ENCODE data around the gene PRKAA1. TPM values are rescaled to one million over a fixed set of nuclear protein-coding genes. Genes with fewer than 3 reads are reported as not detected.

Gene PRKAA1
- total and polyA plus RNA-seq, 2 of the 13 experiments (the other 11 are each of a cell fraction or from before 2014, with no cell fraction given), result 36.6 to 58.0 TPM

DNA sequence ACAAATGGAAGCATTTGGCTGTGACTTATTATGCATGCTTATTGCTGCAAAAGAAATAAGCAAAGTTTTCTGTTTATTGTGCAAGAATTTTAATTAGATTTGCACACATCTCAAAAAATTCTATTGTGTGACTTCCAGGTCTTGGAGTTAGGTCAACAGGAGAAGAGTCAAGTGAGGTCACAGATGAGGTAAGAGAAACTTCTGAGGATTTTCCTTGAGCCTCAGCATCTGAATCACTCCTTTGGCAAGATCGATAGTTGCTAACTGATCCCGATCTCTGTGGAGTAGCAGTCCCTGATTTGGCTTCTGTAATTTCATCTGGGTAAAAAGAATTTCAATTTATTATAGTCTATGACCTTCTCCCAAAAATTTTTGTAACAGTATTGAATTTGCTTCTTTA lies 35.5 kb downstream of the PRKAA1 start:
- DNase-seq (ENCODE audit: low spot score) (no peak), ATAC-seq (no peak), FAIRE-seq (no peak)
- Histone ChIP-seq H3K27ac (ENCODE audit: extremely low read length, insufficient read depth, low read length) (no peak overlapping the region), H3K4me2 (ENCODE audit: low read depth, low read length) (no peak overlapping the region), H3K9ac (ENCODE audit: insufficient read depth, low read depth, low read length) (no peak overlapping the region), H3K79me2 (ENCODE audit: insufficient read depth, low read length) (no peaks in the 10 kb centered on the region), H3K36me3 (replicated peaks in 1 of 2; ENCODE audit: control insufficient read depth in 1 of 2, insufficient read depth in 2 of 2, low read length in 2 of 2) (peaks cover 4 to 47% of the 10 kb centered on the region in 2 experiments; a peak in 4 of 5 replicates), H3K4me3 (replicated peaks in 1 of 3; ENCODE audit: insufficient read depth in 1 of 3, low read depth in 2 of 3, low read length in 3 of 3) (no peak overlapping the region), H3K27me3 (ENCODE audit: control insufficient read depth in 1 of 2, insufficient read depth in 2 of 2, low read length in 2 of 2) (no peaks in the 10 kb centered on the region), H2AFZ (ENCODE audit: low read length) (no peak overlapping the region), H3K9me3 (ENCODE audit: low read length) (no peaks in the 10 kb centered on the region), H3K4me1 (ENCODE audit: insufficient read depth, low read length) (no peaks in the 10 kb centered on the region), H4K20me1 (ENCODE audit: insufficient read depth, low read length) (no peaks in the 10 kb centered on the region)
- no TSS peak for BruUV-seq (replicated peaks)
- ChIA-PET CTCF (ENCODE audit: low intra/inter-chr PET ratio, low total read pairs) (no interaction called here), POLR2A (no interaction called here)
- in situ Hi-C loops (cut with HindIII; ENCODE audit: extremely low pct_ligation_motif_present, low pct_unique_long_range_greater_than_20kb), result no loop called here
- intact Hi-C loops (cut with micrococcal nuclease; ENCODE audit: unreplicated experiment), result no loop called here
- TF ChIP-seq SP2 (CRISPR knock-in tag; IDR thresholded peaks at IDR 0.05) (no peak), CEBPB (IDR thresholded peaks at IDR 0.05; ENCODE audit: borderline replicate concordance, low read depth, low read length) (0 out of 2 replicates have a peak, but pooled peaks have one; percentile 3), ZNF562 (CRISPR knock-in tag; IDR thresholded peaks at IDR 0.05; ENCODE audit: borderline replicate concordance) (no peak), MEF2D (CRISPR knock-in tag; IDR thresholded peaks at IDR 0.05) (no peak)
- TF ChIP-seq, protein P1, sequence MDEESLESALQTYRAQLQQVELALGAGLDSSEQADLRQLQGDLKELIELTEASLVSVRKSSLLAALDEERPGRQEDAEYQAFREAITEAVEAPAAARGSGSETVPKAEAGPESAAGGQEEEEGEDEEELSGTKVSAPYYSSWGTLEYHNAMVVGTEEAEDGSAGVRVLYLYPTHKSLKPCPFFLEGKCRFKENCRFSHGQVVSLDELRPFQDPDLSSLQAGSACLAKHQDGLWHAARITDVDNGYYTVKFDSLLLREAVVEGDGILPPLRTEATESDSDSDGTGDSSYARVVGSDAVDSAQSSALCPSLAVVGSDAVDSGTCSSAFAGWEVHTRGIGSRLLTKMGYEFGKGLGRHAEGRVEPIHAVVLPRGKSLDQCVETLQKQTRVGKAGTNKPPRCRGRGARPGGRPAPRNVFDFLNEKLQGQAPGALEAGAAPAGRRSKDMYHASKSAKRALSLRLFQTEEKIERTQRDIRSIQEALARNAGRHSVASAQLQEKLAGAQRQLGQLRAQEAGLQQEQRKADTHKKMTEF (CRISPR knock-in tag; IDR thresholded peaks at IDR 0.05), result no peak
- 90% methylated on average over 2 of the region's 2 CpGs for WGBS (ENCODE audit: low lambda C conversion rate)

- Histone ChIP-seq H3K79me2 (ENCODE audit: insufficient read depth, low read length) (peaks cover 22% of the 10 kb centered on the region), H4K20me1 (ENCODE audit: insufficient read depth, low read length) (no peaks in the 10 kb centered on the region), H3K9ac (ENCODE audit: insufficient read depth, low read depth, low read length) (no peak overlapping the region), H3K36me3 (replicated peaks in 1 of 2; ENCODE audit: control insufficient read depth in 1 of 2, insufficient read depth in 2 of 2, low read length in 2 of 2) (peaks cover 0 to 12% of the 10 kb centered on the region in 2 experiments; a peak in 2 of 5 replicates), H3K9me3 (ENCODE audit: low read length) (no peaks in the 10 kb centered on the region), H3K4me1 (ENCODE audit: insufficient read depth, low read length) (peaks cover 21% of the 10 kb centered on the region), H3K27me3 (ENCODE audit: control insufficient read depth in 1 of 2, insufficient read depth in 2 of 2, low read length in 2 of 2) (no peaks in the 10 kb centered on the region; a peak in 1 of 5 replicates), H3K4me3 (replicated peaks in 1 of 3; ENCODE audit: insufficient read depth in 1 of 3, low read depth in 2 of 3, low read length in 3 of 3) (no peak overlapping the region), H2AFZ (ENCODE audit: low read length) (no peak overlapping the region), H3K4me2 (ENCODE audit: low read depth, low read length) (no peak overlapping the region), H3K27ac (ENCODE audit: extremely low read length, insufficient read depth, low read length) (no peak overlapping the region)
- POLR2A ChIA-PET, result no interaction called here
- no peak for ATAC-seq
- FAIRE-seq, result no peak
- intact Hi-C loops (cut with micrococcal nuclease; ENCODE audit: unreplicated experiment) (no loop called here), in situ Hi-C loops (cut with HindIII; ENCODE audit: extremely low pct_ligation_motif_present, low pct_unique_long_range_greater_than_20kb) (loop anchor here (5.0 kb wide), 2 partner anchors 75 to 120 kb away; no protein-coding TSS in a partner anchor)
- no peak for DNase-seq (ENCODE audit: low spot score)
- 96% methylated on average over 2 of the region's 2 CpGs for WGBS (ENCODE audit: low lambda C conversion rate)
- TF ChIP-seq HNRNPK (IDR thresholded peaks at IDR 0.05; ENCODE audit: low read depth, low read length, poor library complexity, severe bottlenecking), result peak; percentile 48
- no peak for TF ChIP-seq ZNF367 (CRISPR knock-in tag; IDR thresholded peaks at IDR 0.05; ENCODE audit: borderline replicate concordance)
- BruUV-seq (replicated peaks), result no TSS peak
- CTCF ChIA-PET (ENCODE audit: low intra/inter-chr PET ratio, low total read pairs), result no interaction called here
Measured at GRCh38 chr5:40757400-40757799, 40.8 kb downstream of the PRKAA1 start.

Data from HepG2 (cell line).